Kidney epithelial cell (primary cell): Measurements from ENCODE around the gene CYP2B6. TPM values are rescaled to one million over a fixed set of nuclear protein-coding genes. Genes with fewer than 3 reads are reported as not detected.
"Not testable (repeated sequence)": the region's sequence is repeated elsewhere in the genome, so short reads cannot be mapped to it uniquely, and the experiment has no call there.

ENCODE experiments used
- DNase-seq: peaks from one replicate; pipeline ENCODE4 v3.0.0-alpha.2; 2010; ENCODE audit warnings: low read depth
- H3K27me3 ChIP-seq: 2 replicates; pipeline ENCODE4 v1.6.0; 2011; ENCODE audit warnings: low read length; ENCODE audit not compliant: control insufficient read depth, insufficient read depth
- H3K36me3 ChIP-seq: 2 replicates; pipeline ENCODE4 v1.5.1; 2011; ENCODE audit warnings: low read length; ENCODE audit not compliant: control insufficient read depth, insufficient read depth
- H3K4me3 ChIP-seq: 2 replicates; pipeline ENCODE4 v1.5.1; 2011; ENCODE audit warnings: low read depth, mild to moderate bottlenecking, control low read depth, low read length
- total RNA-seq: library from RNA; depleted of rRNA; stranded (reverse); fragments of >200 nt; gene quantifications from 2 replicates; pipeline ENCODE4 v1.2.3, GENCODE V29; 2015
- TF ChIP-seq, protein P1 (sequence below): IDR thresholded peaks from 2 replicates; pipeline ENCODE4 v1.5.1; 2011; ENCODE audit warnings: mild to moderate bottlenecking, moderate library complexity, low read length, control low read depth, inconsistent platforms; ENCODE audit not compliant: insufficient read depth, poor library complexity, severe bottlenecking

Gene CYP2B6
- total RNA-seq, 1 donor from 2014 or later: 0.13 TPM

DNA sequence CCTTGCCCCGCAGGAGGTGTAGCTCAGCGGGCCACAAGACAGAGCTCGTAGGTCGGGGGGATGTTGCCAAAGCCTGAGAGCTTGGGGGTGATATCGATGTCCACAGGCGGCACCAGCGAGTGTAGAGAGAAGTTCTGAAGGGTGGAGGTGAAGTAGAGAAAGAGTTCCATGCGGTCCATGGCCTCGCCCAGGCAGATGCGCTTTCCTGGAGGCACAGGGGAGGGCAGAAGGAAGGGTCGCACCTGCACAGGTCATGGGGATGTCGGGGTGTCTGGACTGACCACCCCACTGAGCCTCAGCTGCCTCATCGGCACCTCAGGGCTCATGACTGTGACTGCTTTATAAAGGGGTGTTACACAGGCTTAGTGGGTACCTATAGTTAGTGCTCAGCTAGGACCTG is 59.3 kb downstream of the CYP2B6 start:
- DNase-seq: no peak
- TF ChIP-seq, protein P1, sequence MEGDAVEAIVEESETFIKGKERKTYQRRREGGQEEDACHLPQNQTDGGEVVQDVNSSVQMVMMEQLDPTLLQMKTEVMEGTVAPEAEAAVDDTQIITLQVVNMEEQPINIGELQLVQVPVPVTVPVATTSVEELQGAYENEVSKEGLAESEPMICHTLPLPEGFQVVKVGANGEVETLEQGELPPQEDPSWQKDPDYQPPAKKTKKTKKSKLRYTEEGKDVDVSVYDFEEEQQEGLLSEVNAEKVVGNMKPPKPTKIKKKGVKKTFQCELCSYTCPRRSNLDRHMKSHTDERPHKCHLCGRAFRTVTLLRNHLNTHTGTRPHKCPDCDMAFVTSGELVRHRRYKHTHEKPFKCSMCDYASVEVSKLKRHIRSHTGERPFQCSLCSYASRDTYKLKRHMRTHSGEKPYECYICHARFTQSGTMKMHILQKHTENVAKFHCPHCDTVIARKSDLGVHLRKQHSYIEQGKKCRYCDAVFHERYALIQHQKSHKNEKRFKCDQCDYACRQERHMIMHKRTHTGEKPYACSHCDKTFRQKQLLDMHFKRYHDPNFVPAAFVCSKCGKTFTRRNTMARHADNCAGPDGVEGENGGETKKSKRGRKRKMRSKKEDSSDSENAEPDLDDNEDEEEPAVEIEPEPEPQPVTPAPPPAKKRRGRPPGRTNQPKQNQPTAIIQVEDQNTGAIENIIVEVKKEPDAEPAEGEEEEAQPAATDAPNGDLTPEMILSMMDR: no peak
- Histone ChIP-seq H3K4me3 (no peak overlapping the region), H3K36me3 (no peaks in the 10 kb centered on the region), H3K27me3 (no peaks in the 10 kb centered on the region)

DNA sequence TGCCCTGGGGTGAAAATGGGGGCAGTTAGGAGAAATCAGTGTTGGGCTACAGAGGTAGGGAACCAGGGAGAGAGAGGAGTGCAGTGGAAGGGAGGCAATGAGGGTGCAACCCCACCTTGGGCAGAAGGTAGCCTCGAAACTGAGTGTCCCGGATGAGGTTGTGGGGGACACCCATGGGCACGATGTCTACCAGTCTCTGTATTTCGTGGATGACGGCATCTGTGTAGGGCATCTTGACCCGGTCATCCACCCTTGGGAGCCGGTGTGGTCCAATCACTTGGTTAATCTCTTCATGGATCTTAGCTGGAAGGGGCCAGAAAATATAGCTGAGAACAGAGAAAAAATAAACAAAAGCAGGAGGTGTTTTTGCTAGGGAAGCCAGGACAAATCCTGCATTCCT is 61.1 kb downstream of the CYP2B6 start:
- H3K36me3 ChIP-seq, DNase-seq, H3K27me3 ChIP-seq, H3K4me3 ChIP-seq: not testable (repeated sequence)

DNA sequence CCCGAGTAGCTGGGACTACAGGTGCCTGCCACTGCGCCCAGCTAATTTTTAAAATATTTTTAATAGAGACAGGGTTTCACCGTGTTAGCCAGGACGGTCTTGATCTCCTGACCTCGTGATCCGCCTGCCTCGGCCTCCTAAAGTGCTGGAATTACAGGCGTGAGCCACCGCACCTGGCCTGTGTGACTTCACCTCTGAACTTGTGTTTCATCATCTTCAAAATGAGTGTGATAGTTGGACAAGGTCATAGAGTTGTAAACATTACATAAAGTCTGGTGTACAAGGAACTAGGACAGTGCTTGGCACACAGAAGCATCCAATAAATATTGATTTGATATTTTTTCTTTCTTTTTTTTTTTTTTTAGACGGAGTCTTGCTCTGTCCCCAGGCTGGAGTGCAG is 62.2 kb downstream of the CYP2B6 start:
- not testable (repeated sequence) for H3K4me3 ChIP-seq, H3K36me3 ChIP-seq, DNase-seq, H3K27me3 ChIP-seq

GRCh38 chr19:41064974-41065569 is 74.0 kb downstream of the CYP2B6 start:
- TF ChIP-seq, protein P1: no peak
- H3K4me3 ChIP-seq: no peak overlapping the region
- H3K36me3 ChIP-seq: no peaks in the 10 kb centered on the region
- H3K27me3 ChIP-seq: no peaks in the 10 kb centered on the region
- DNase-seq: no peak

Other genes with a start within 250 kb of the CYP2B6 start
- gene ACTMAP, start 240.8 kb upstream of the CYP2B6 start, total RNA-seq: 7.2 and 8.8 TPM in 2 replicates
- gene SNRPA, start 240.1 kb upstream of the CYP2B6 start, total RNA-seq: 84.4 and 110 TPM in 2 replicates
- gene MIA, start 215.8 kb upstream of the CYP2B6 start, total RNA-seq: not detected in 2 replicates
- gene RAB4B, start 213.0 kb upstream of the CYP2B6 start, total RNA-seq: 23.0 and 35.3 TPM in 2 replicates
- gene EGLN2, start 192.1 kb upstream of the CYP2B6 start, total RNA-seq: 99.9 and 102 TPM in 2 replicates
- not detected in 2 replicates for gene CYP2A6, start 140.8 kb upstream of the CYP2B6 start, total RNA-seq
- gene CYP2A7, start 109.1 kb upstream of the CYP2B6 start, total RNA-seq: not detected in 2 replicates
- not detected in 2 replicates for gene CYP2A13, start 97.2 kb downstream of the CYP2B6 start, total RNA-seq
- not detected in 2 replicates for gene CYP2F1, start 123.2 kb downstream of the CYP2B6 start, total RNA-seq
- gene CYP2S1, start 201.9 kb downstream of the CYP2B6 start, total RNA-seq: 3.1 and 4.9 TPM in 2 replicates
- gene AXL, start 227.9 kb downstream of the CYP2B6 start, total RNA-seq: 128 and 138 TPM in 2 replicates